SH-SY5Y (cell line): ENCODE data around the gene GULP1.

ENCODE experiments used
- GATA2 ChIP-seq: IDR thresholded peaks from 2 replicates; pipeline ENCODE4 v1.6.1; 2011; ENCODE audit warnings: mild to moderate bottlenecking, low read depth, low read length
- GATA3 ChIP-seq: IDR thresholded peaks from 2 replicates; pipeline ENCODE4 v1.6.1; 2011; ENCODE audit warnings: low read depth, mild to moderate bottlenecking, low read length, moderate library complexity

- no peak for TF ChIP-seq GATA2
- no peak for TF ChIP-seq GATA3
Measured at GRCh38 chr2:188316342-188316741, 24.7 kb downstream of the GULP1 start.
